Lower lobe of right lung (tissue), 2 donors: ENCODE results near the gene CHD6. TPM values are rescaled to one million over a fixed set of nuclear protein-coding genes. Genes with fewer than 3 reads are reported as not detected.

Experiments
- ATAC-seq, 2 donors: fragments of 200-7000 bp; cut with Tn5 transposase; one replicate each; pipeline ENCODE4 v1.9.1; 2020 to 2022; ENCODE audit warnings: mild to moderate bottlenecking in 2 of 2, moderate library complexity in 2 of 2
- DNase-seq: peaks from one replicate; pipeline ENCODE4 v3.0.0-alpha.2; 2020
- H3K27ac ChIP-seq: fragments of 200-600 bp; one replicate; pipeline ENCODE4 v1.8.0; 2022
- H3K27me3 ChIP-seq: fragments of 200-600 bp; one replicate; pipeline ENCODE4 v1.8.0; 2022; ENCODE audit warnings: low read depth
- H3K36me3 ChIP-seq: fragments of 200-600 bp; one replicate; pipeline ENCODE4 v1.8.0; 2022; ENCODE audit warnings: mild to moderate bottlenecking
- H3K4me1 ChIP-seq: fragments of 200-600 bp; one replicate; pipeline ENCODE4 v1.8.0; 2022
- H3K4me3 ChIP-seq: fragments of 200-600 bp; one replicate; pipeline ENCODE4 v1.8.0; 2022; ENCODE audit warnings: mild to moderate bottlenecking
- H3K9me3 ChIP-seq: fragments of 200-600 bp; one replicate; pipeline ENCODE4 v1.8.0; 2022
- intact Hi-C: fragments of 100-400 bp; cut with DNase I; formaldehyde crosslinking; loops from one replicate; pipeline ENCODE4 v1.11.0; 2022
- total RNA-seq: library from RNA; stranded (reverse); fragmentation: NEBNext Ultra II Directional; extraction: Animal tissue kit (Norgen Biotek cat#: 25700); gene quantifications from one replicate; pipeline ENCODE4 v1.2.1, GENCODE V29; 2021
- TF ChIP-seq, protein P1 (sequence below): fragments of 200-600 bp; IDR thresholded peaks from one replicate; pipeline ENCODE4 v1.8.0; 2022; ENCODE audit warnings: antibody characterized with exemption, mild to moderate bottlenecking
- donor health status: DM: no; HTN: yes; CAD: no; lungs with severe emphysema.

The CHD6 gene
- total RNA-seq, 1 donor from 2014 or later = 43.6 TPM

DNA sequence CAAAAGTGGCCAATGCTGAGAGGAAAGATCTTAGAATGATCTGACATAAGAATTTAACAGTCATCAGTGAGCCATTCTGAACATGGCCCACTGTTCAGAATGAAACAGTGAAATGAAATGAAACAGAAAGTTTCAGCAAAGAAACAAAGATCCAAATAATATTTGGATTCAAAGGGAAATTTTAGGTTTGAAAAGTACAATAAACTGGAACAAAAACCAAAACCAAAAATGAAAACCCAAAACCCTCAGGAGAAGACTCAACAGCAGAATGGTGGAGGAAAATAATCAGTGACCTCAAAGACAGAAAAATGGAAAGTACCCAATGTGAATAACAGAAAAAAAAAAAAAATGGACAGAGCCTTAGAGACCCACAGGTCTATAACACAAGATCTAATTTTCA, 185.4 kb downstream of the CHD6 start:
- intact Hi-C loops = no loop called here
- no peak for ATAC-seq
- Histone ChIP-seq H3K4me1 (no peaks in the 10 kb centered on the region), H3K27me3 (no peaks in the 10 kb centered on the region), H3K36me3 (peaks cover 73% of the 10 kb centered on the region), H3K27ac (no peak overlapping the region), H3K4me3 (no peak overlapping the region), H3K9me3 (no peaks in the 10 kb centered on the region)
- TF ChIP-seq, protein P1, sequence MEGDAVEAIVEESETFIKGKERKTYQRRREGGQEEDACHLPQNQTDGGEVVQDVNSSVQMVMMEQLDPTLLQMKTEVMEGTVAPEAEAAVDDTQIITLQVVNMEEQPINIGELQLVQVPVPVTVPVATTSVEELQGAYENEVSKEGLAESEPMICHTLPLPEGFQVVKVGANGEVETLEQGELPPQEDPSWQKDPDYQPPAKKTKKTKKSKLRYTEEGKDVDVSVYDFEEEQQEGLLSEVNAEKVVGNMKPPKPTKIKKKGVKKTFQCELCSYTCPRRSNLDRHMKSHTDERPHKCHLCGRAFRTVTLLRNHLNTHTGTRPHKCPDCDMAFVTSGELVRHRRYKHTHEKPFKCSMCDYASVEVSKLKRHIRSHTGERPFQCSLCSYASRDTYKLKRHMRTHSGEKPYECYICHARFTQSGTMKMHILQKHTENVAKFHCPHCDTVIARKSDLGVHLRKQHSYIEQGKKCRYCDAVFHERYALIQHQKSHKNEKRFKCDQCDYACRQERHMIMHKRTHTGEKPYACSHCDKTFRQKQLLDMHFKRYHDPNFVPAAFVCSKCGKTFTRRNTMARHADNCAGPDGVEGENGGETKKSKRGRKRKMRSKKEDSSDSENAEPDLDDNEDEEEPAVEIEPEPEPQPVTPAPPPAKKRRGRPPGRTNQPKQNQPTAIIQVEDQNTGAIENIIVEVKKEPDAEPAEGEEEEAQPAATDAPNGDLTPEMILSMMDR = no peak
- DNase-seq = no peak

DNA sequence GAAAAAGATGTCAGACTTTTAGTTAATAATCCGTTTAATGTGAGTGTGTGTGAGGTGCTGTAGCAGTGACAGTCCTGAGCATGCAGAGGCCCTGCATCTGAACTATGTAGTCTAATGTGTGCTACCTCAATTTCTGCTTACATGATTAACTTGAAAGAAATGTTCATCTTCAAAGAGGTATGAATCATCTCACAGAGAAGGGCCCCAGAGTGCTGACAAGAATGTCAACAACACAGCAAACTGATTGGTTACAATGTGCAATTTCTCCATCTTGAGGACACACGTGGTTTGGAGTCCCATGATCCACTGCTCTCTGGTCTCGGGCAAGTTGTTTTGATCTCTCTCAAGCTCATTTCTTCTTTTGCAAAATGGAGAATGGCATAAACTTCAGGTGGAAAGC, 189.9 kb downstream of the CHD6 start:
- Histone ChIP-seq H3K27me3 (no peaks in the 10 kb centered on the region), H3K4me3 (no peak overlapping the region), H3K9me3 (no peaks in the 10 kb centered on the region), H3K36me3 (peaks cover 63% of the 10 kb centered on the region), H3K27ac (no peak overlapping the region), H3K4me1 (no peaks in the 10 kb centered on the region)
- TF ChIP-seq, protein P1 = no peak
- DNase-seq (no peak), ATAC-seq (no peak)
- intact Hi-C loops = no loop called here

DNA sequence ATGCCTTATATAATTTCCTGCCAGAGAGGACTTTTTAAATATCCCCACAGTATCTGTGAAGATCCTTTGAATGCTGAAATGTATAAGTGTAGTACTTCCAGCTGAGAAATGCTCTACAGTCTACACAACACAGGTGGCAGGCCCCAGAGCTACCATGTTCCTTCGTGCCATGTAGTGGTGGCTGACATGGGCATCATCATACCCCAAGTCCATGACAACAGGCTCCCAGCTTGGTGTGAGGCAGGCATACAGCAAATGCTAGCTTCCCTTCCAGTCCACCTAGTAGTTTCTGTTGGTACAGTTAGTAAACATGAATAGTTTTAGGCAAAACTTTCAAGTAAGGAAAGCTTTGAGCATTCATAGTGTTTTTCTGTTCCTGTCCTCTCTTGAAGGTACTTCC, 190.3 kb downstream of the CHD6 start:
- no peaks in the 10 kb centered on the region for H3K9me3 ChIP-seq
- intact Hi-C loops = no loop called here
- no peaks in the 10 kb centered on the region for H3K4me1 ChIP-seq
- TF ChIP-seq, protein P1 = no peak
- H3K27ac ChIP-seq = no peak overlapping the region
- peaks cover 68% of the 10 kb centered on the region for H3K36me3 ChIP-seq
- no peaks in the 10 kb centered on the region for H3K27me3 ChIP-seq
- H3K4me3 ChIP-seq = no peak overlapping the region
- no peak for DNase-seq
- no peak for ATAC-seq

DNA sequence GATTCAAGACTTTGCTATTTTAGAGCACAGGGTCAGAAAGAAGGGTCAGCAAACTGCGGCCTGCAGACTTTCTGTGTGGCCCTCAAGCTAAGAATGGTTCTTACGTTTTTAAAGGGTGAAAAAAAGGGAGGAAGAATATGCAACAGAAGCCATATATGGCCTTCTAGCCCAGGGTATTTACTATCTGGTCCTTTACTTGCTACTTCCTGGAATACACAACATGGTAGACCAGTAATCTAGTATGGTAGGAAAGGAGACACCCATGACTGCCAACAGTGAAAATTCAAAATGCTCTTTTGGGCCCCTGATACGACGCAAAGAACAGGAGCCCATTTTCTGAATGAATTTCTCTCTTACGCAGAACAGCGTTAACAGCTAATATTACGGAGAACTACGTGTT, 191.2 kb downstream of the CHD6 start:
- Histone ChIP-seq H3K27me3 (no peaks in the 10 kb centered on the region), H3K36me3 (peaks cover 76% of the 10 kb centered on the region), H3K27ac (no peak overlapping the region), H3K9me3 (no peaks in the 10 kb centered on the region), H3K4me3 (no peak overlapping the region), H3K4me1 (no peaks in the 10 kb centered on the region)
- DNase-seq (no peak), ATAC-seq (no peak)
- intact Hi-C loops = no loop called here
- TF ChIP-seq, protein P1 = no peak

DNA sequence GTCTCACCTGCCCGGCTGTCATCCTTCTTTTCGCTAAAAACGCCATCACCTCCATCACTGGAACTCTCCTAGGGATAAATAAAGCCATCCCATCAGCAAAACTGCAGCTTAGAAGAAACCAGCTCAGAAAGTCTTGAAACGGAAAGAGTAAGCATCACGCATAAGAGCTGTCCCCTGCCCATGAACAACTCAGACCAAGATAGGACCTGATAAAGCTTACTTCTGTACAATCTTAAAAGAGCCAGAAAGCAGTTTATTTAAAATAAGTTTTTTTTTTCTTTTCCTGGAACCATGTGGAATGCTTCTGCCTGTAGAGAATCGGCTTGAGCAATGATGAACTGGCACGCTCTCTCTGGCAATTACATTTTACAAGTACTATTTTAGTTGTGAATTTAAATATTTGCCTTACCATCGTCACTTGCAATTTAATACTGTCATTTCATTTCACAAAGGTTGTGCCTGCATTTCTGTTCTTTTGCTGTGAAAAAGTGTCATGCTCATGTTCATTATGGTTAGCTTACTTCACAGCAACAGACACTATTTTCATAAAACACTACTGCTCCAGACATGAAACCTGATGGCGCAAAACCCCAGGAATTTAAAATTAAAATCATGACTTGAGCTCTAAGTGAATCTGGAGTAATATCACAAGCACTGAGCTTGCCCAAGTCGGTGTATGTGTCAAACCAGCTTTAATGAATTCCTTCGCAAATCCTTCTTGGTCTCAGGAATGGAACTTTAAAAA, 191.9 kb downstream of the CHD6 start:
- Histone ChIP-seq H3K4me1 (no peaks in the 10 kb centered on the region), H3K9me3 (no peaks in the 10 kb centered on the region), H3K27me3 (no peaks in the 10 kb centered on the region), H3K27ac (no peak overlapping the region), H3K36me3 (peaks cover 82% of the 10 kb centered on the region), H3K4me3 (no peak overlapping the region)
- intact Hi-C loops = no loop called here
- ATAC-seq (no peak), DNase-seq (no peak)
- TF ChIP-seq, protein P1 = no peak
